Stimulated activated CD4-positive, alpha-beta T cell treated with anti-CD3 and anti-CD28 coated beads, Interleukin-15, amount 100 ng/mL, for 1 hour (primary cell): ENCODE data around the gene NLRC5.

Experiments
- DNase-seq, 2 donors: peaks; one replicate each; pipeline ENCODE4 v3.0.0-alpha.2; 2020; ENCODE audit warnings: low read depth in 1 of 2, low spot score in 1 of 2

The NLRC5 gene

GRCh38 chr16:57118461-57119084 is 129.2 kb downstream of the NLRC5 start:
- no peak for DNase-seq

GRCh38 chr16:57123216-57123973 is 134.0 kb downstream of the NLRC5 start:
- DNase-seq, result no peak

GRCh38 chr16:57123974-57124674 is 134.8 kb downstream of the NLRC5 start:
- DNase-seq, result no peak

- no peak for DNase-seq
These were observed 136.0 kb downstream of the NLRC5 start for GRCh38 chr16:57125376-57125775.

GRCh38 chr16:57125969-57126368 is 136.6 kb downstream of the NLRC5 start:
- no peak for DNase-seq

- DNase-seq, result no peak
These were observed 137.1 kb downstream of the NLRC5 start for GRCh38 chr16:57126411-57126810.

- DNase-seq, result no peak
These were observed 137.8 kb downstream of the NLRC5 start for GRCh38 chr16:57127037-57127763.

GRCh38 chr16:57127836-57128235 is 138.5 kb downstream of the NLRC5 start:
- no peak for DNase-seq

GRCh38 chr16:57128771-57129389 is 139.5 kb downstream of the NLRC5 start:
- DNase-seq, result no peak

- no peak for DNase-seq
These were observed 141.6 kb downstream of the NLRC5 start for GRCh38 chr16:57130950-57131321.

GRCh38 chr16:57131351-57131970 is 142.1 kb downstream of the NLRC5 start:
- DNase-seq, result no peak

GRCh38 chr16:57132470-57132869 is 143.1 kb downstream of the NLRC5 start:
- DNase-seq, result no peak

GRCh38 chr16:57133031-57133430 is 143.7 kb downstream of the NLRC5 start:
- no peak for DNase-seq
